Endothelial cell of umbilical vein (primary cell): Measurements from ENCODE around the gene UTF1. TPM values are rescaled to one million over a fixed set of nuclear protein-coding genes. Genes with fewer than 3 reads are reported as not detected.
A peak's percentile ranks its signal among the peaks of the same experiment; 100 is the strongest.

Source experiments
- BruUV-seq: library from RNA; stranded (reverse); fragments of 400-500 nt; replicated peaks from 2 replicates; lab custom pipeline; 2021; lab: Mats Ljungman, UMichigan
- CTCF ChIA-PET: fragments of 300-600, 350-600 bp; sonication (Branson Sonifier 250); formaldehyde crosslinking; loops from one replicate; lab custom pipeline; 2021; ENCODE audit warnings: antibody characterized with exemption, inconsistent platforms; lab: Charles Lee
- POLR2A ChIA-PET: fragments of 300-600, 350-600 bp; sonication (Branson Sonifier 250); formaldehyde crosslinking; loops from one replicate; lab custom pipeline; 2021; ENCODE audit warnings: antibody characterized with exemption, inconsistent platforms; lab: Charles Lee
- DNase-seq: peaks from one replicate; pipeline ENCODE4 v3.0.0-alpha.2; 2011; ENCODE audit warnings: low read depth, low spot score
- FAIRE-seq: peaks from 2 replicates; lab custom pipeline; 2011; peaks lifted over from hg19 to GRCh38; lab: Jason Lieb, UNC
- H2AFZ ChIP-seq: 2 replicates; pipeline ENCODE4 v1.6.0; 2012; ENCODE audit warnings: low read depth, low read length, control low read depth, inconsistent platforms
- H3K27ac ChIP-seq: 2 replicates; pipeline ENCODE4 v1.5.1; 2011; ENCODE audit warnings: low read depth, mild to moderate bottlenecking, control low read depth, low read length, moderate library complexity; ENCODE audit not compliant: insufficient read depth
- H3K27me3 ChIP-seq, 2 experiments: 2 replicates each; pipeline versions ENCODE4 v1.6.0 to v1.6.1; 2011; ENCODE audit warnings: low read length in 2 of 2, mixed read lengths in 1 of 2; ENCODE audit not compliant: control insufficient read depth in 2 of 2, insufficient read depth in 2 of 2
- H3K36me3 ChIP-seq, 2 experiments: 2 replicates in 1 of 2; 3 replicates in 1 of 2; pipeline ENCODE4 v1.5.1; 2011; ENCODE audit warnings: low read length in 2 of 2, mild to moderate bottlenecking in 1 of 2, moderate library complexity in 1 of 2; ENCODE audit not compliant: control insufficient read depth in 2 of 2, insufficient read depth in 2 of 2; ENCODE audit errors: extremely low read depth in 1 of 2
- H3K4me1 ChIP-seq: 3 replicates; pipeline ENCODE4 v1.5.1; 2011; ENCODE audit warnings: mild to moderate bottlenecking, low read length; ENCODE audit not compliant: control insufficient read depth, insufficient read depth; ENCODE audit errors: extremely low read depth
- H3K4me2 ChIP-seq: 2 replicates; pipeline ENCODE4 v1.6.1; 2011; ENCODE audit warnings: low read length, control low read depth, mixed read lengths; ENCODE audit not compliant: insufficient read depth
- H3K4me3 ChIP-seq, 3 experiments: fragments of 200-600 bp in 1 of 3; sonication (generic), shearing (Covaris generic) in 1 of 3; replicated peaks in 1 of 3; 2 replicates each; pipeline ENCODE4 v1.5.1; 2011 to 2016; ENCODE audit warnings: control low read depth in 3 of 3, low read length in 3 of 3, mild to moderate bottlenecking in 2 of 3, inconsistent platforms in 1 of 3, low read depth in 1 of 3, moderate library complexity in 1 of 3; ENCODE audit not compliant: insufficient read depth in 1 of 3
- H3K79me2 ChIP-seq: 2 replicates; pipeline ENCODE4 v1.6.0; 2012; ENCODE audit warnings: low read length, inconsistent platforms; ENCODE audit not compliant: control insufficient read depth, insufficient read depth
- H3K9ac ChIP-seq: replicated peaks from 2 replicates; pipeline ENCODE3; 2011; ENCODE audit warnings: low read length, control low read depth; ENCODE audit not compliant: insufficient read depth; ENCODE audit errors: extremely low read depth
- H3K9me1 ChIP-seq: replicated peaks from 3 replicates; pipeline ENCODE4 v1.6.0; 2011; ENCODE audit warnings: mild to moderate bottlenecking, low read length; ENCODE audit not compliant: control insufficient read depth, insufficient read depth; ENCODE audit errors: extremely low read depth
- H3K9me3 ChIP-seq: replicated peaks from 2 replicates; pipeline ENCODE4 v1.5.1; 2012; ENCODE audit warnings: low read length, inconsistent platforms; ENCODE audit not compliant: control insufficient read depth, insufficient read depth
- H4K20me1 ChIP-seq: replicated peaks from 2 replicates; pipeline ENCODE3; 2011; ENCODE audit warnings: mild to moderate bottlenecking, low read length; ENCODE audit not compliant: control insufficient read depth, insufficient read depth; ENCODE audit errors: extremely low read depth
- CTCF ChIP-seq, 2 donors: IDR thresholded peaks; 1 replicate in 1 of 2; 2 replicates in 1 of 2; pipeline ENCODE4 v1.5.1; 2011; ENCODE audit warnings: low read length in 2 of 2, mild to moderate bottlenecking in 2 of 2, moderate library complexity in 2 of 2, control low read depth in 1 of 2, inconsistent platforms in 1 of 2, low read depth in 1 of 2; ENCODE audit not compliant: insufficient read depth in 1 of 2; ENCODE audit errors: extremely low read depth in 1 of 2
- EZH2 ChIP-seq: IDR thresholded peaks from 2 replicates; pipeline ENCODE4 v1.6.1; 2012; ENCODE audit warnings: borderline replicate concordance, low read depth, mild to moderate bottlenecking, moderate library complexity, low read length, inconsistent platforms; ENCODE audit not compliant: severe bottlenecking
- GATA2 ChIP-seq: IDR thresholded peaks from 2 replicates; pipeline ENCODE4 v1.7.0; 2011; ENCODE audit warnings: low read depth, mild to moderate bottlenecking, moderate library complexity, mixed read lengths, low read length; ENCODE audit not compliant: insufficient read length, insufficient read depth
- JUN ChIP-seq: IDR thresholded peaks from 2 replicates; pipeline ENCODE4 v1.6.1; 2011; ENCODE audit warnings: borderline replicate concordance, low read depth; ENCODE audit not compliant: insufficient read length, insufficient read depth
- MAX ChIP-seq: IDR thresholded peaks from 2 replicates; pipeline ENCODE4 v1.6.1; 2011; ENCODE audit not compliant: insufficient read depth, insufficient read length
- MYC ChIP-seq: IDR thresholded peaks from one replicate; pipeline ENCODE4 v1.6.1; 2011; ENCODE audit warnings: mild to moderate bottlenecking, low read depth, low read length
- POLR2A ChIP-seq: IDR thresholded peaks from 2 replicates; pipeline ENCODE4 v1.6.1; 2012; ENCODE audit warnings: low read depth, mild to moderate bottlenecking, control low read depth, low read length
- dilution Hi-C: fragments of 300-500 bp; cut with MboI; formaldehyde crosslinking; loops from one replicate; pipeline ENCODE4 v1.15.0; 2019; ENCODE audit warnings: low sequenced_read_pairs; ENCODE audit not compliant: extremely low pct_ligation_motif_present
- intact Hi-C: fragments of 100-400 bp; cut with micrococcal nuclease; formaldehyde crosslinking; loops from one replicate; pipeline ENCODE4 v1.10.0; 2022
- polyA plus RNA-seq, 4 experiments: library from polyadenylated mRNA; depleted of rRNA in 3 of 4; stranded (reverse) in 3 of 4; unstranded in 1 of 4; fragments of >200 nt; gene quantifications; 2 replicates each; pipeline versions ENCODE4 v1.2.1 to v1.2.3, GENCODE V29; 2011 to 2012; ENCODE audit warnings: missing spikeins in 1 of 4
- total RNA-seq: library from RNA; stranded (reverse); gene quantifications from 2 replicates; pipeline ENCODE4 v1.2.3, GENCODE V29; 2021

UTF1 gene
- total and polyA plus RNA-seq, 2 donors (not counting 3 experiments of a cell fraction or from before 2014, with no cell fraction given) = not detected

GRCh38 chr10:133275684-133276092 is 45.7 kb downstream of the UTF1 start:
- H2AFZ ChIP-seq = no peak overlapping the region
- DNase-seq = no peak
- H3K9me1 ChIP-seq = no peaks in the 10 kb centered on the region
- POLR2A ChIA-PET = no interaction called here
- H3K4me1 ChIP-seq = no peaks in the 10 kb centered on the region
- intact Hi-C loops (no loop called here), dilution Hi-C loops (no loop called here)
- TF ChIP-seq CTCF (IDR thresholded peaks at IDR 0.05; ENCODE audit: extremely low read depth in 1 of 2, insufficient read depth in 1 of 2, low read depth in 1 of 2, low read length in 2 of 2) (no peak), POLR2A (no peak), MYC (no peak)
- no peaks in the 10 kb centered on the region for H4K20me1 ChIP-seq
- H3K4me2 ChIP-seq = no peak overlapping the region
- no peak overlapping the region for H3K27ac ChIP-seq
- peaks cover 0 to 5% of the 10 kb centered on the region in 2 experiments for H3K36me3 ChIP-seq
- CTCF ChIA-PET = interaction anchor here (1.2 to 1.3 kb wide), 2 partner anchors 12 to 17 kb away, joined by 3 read pairs; no protein-coding TSS in a partner anchor
- H3K9ac ChIP-seq = no peak overlapping the region
- BruUV-seq = no TSS peak
- peaks cover 5 to 10% of the 10 kb centered on the region in 2 experiments for H3K27me3 ChIP-seq
- no peaks in the 10 kb centered on the region for H3K9me3 ChIP-seq
- H3K79me2 ChIP-seq = no peaks in the 10 kb centered on the region
- FAIRE-seq = no peak
- no peak overlapping the region for H3K4me3 ChIP-seq

GRCh38 chr10:133276100-133276434 is 46.0 kb downstream of the UTF1 start:
- FAIRE-seq (no peak), DNase-seq (no peak)
- H3K79me2 ChIP-seq = no peaks in the 10 kb centered on the region
- no peak overlapping the region for H3K4me3 ChIP-seq
- TF ChIP-seq EZH2 (peak; percentile 74), MAX (no peak), GATA2 (no peak), JUN (no peak)
- ChIA-PET POLR2A (no interaction called here), CTCF (interaction anchor here (1.2 to 1.3 kb wide), 2 partner anchors 12 to 17 kb away, joined by 3 read pairs; no protein-coding TSS in a partner anchor)
- H3K27me3 ChIP-seq = peaks cover 5 to 10% of the 10 kb centered on the region in 2 experiments
- H3K27ac ChIP-seq = no peak overlapping the region
- H3K36me3 ChIP-seq = peaks cover 0 to 8% of the 10 kb centered on the region in 2 experiments
- dilution Hi-C loops = no loop called here
- no peaks in the 10 kb centered on the region for H4K20me1 ChIP-seq
- no peaks in the 10 kb centered on the region for H3K9me1 ChIP-seq
- H3K4me2 ChIP-seq = no peak overlapping the region
- no peak overlapping the region for H2AFZ ChIP-seq
- H3K9me3 ChIP-seq = no peaks in the 10 kb centered on the region
- no peak overlapping the region for H3K9ac ChIP-seq
- intact Hi-C loops = no loop called here
- no TSS peak for BruUV-seq
- H3K4me1 ChIP-seq = no peaks in the 10 kb centered on the region
